Hepatocyte (in vitro differentiated cells): ENCODE data around the gene DNAH9. TPM values are rescaled to one million over a fixed set of nuclear protein-coding genes. Genes with fewer than 3 reads are reported as not detected.

Experiments
- DNase-seq: peaks from one replicate; pipeline ENCODE4 v3.0.0-alpha.2; 2016; ENCODE audit warnings: low spot score
- H2AFZ ChIP-seq: fragments of 200-600 bp; sonication (generic); 2 replicates; pipeline ENCODE4 v1.6.0; 2016; ENCODE audit warnings: antibody characterized with exemption, mild to moderate bottlenecking
- H3K27ac ChIP-seq: fragments of 200-600 bp; sonication (generic); 2 replicates; pipeline ENCODE4 v1.5.1; 2016; ENCODE audit warnings: mild to moderate bottlenecking
- H3K27me3 ChIP-seq: fragments of 200-600 bp; sonication (generic); 2 replicates; pipeline ENCODE4 v1.6.1; 2016
- H3K36me3 ChIP-seq: fragments of 200-600 bp; sonication (generic); replicated peaks from 2 replicates; pipeline ENCODE4 v1.5.1; 2016; ENCODE audit warnings: low read depth; ENCODE audit not compliant: insufficient read depth
- H3K4me1 ChIP-seq: fragments of 200-600 bp; sonication (generic); 2 replicates; pipeline ENCODE4 v1.5.1; 2016; ENCODE audit warnings: mild to moderate bottlenecking, moderate library complexity; ENCODE audit not compliant: insufficient read depth
- H3K4me2 ChIP-seq: fragments of 200-600 bp; sonication (generic); 2 replicates; pipeline ENCODE4 v1.6.0; 2016
- H3K4me3 ChIP-seq: fragments of 200-600 bp; sonication (generic); 2 replicates; pipeline ENCODE4 v1.5.1; 2016; ENCODE audit warnings: mild to moderate bottlenecking
- H3K79me2 ChIP-seq: fragments of 200-600 bp; sonication (generic); 2 replicates; pipeline ENCODE4 v1.6.0; 2017; ENCODE audit warnings: mild to moderate bottlenecking
- H3K9me2 ChIP-seq: fragments of 200-600 bp; sonication (generic); replicated peaks from 2 replicates; pipeline ENCODE4 v1.6.0; 2017; ENCODE audit warnings: mild to moderate bottlenecking; ENCODE audit not compliant: insufficient read depth
- H3K9me3 ChIP-seq: fragments of 200-600 bp; sonication (generic); 2 replicates; pipeline ENCODE4 v1.5.1; 2016; ENCODE audit warnings: low read depth, mild to moderate bottlenecking
- H4K20me1 ChIP-seq: fragments of 200-600 bp; sonication (generic); 2 replicates; pipeline ENCODE4 v1.6.0; 2016; ENCODE audit warnings: mild to moderate bottlenecking; ENCODE audit not compliant: insufficient read depth, poor library complexity, severe bottlenecking
- EZH2 ChIP-seq: fragments of 200-600 bp; sonication (generic); IDR thresholded peaks from 2 replicates; pipeline ENCODE4 v1.6.1; 2016; ENCODE audit warnings: antibody characterized with exemption, mild to moderate bottlenecking, borderline replicate concordance
- EZH2phosphoT487 ChIP-seq: fragments of 200-600 bp; sonication (generic); IDR thresholded peaks from one replicate; pipeline ENCODE4 v1.6.1; 2018; ENCODE audit warnings: antibody characterized with exemption, mild to moderate bottlenecking, low read depth, moderate library complexity; ENCODE audit not compliant: unreplicated experiment, severe bottlenecking
- WGBS: methylation state at CpG from one replicate; pipeline ENCODE4 v1.1.6; 2016; ENCODE audit warnings: low lambda C conversion rate; ENCODE audit errors: missing lambda C conversion rate; 5-methylcytosine and 5-hydroxymethylcytosine counted together
- polyA plus RNA-seq: library from polyadenylated mRNA; unstranded; fragments of >200 nt; fragmentation: Nextera tagmentation; extraction: Ambion mirVana; gene quantifications from 2 replicates; pipeline ENCODE4 v1.2.1, GENCODE V29; 2016
- total RNA-seq: library from RNA; depleted of rRNA; stranded (reverse); fragments of >200 nt; gene quantifications from 2 replicates; pipeline ENCODE4 v1.2.3, GENCODE V29; 2014
- TF ChIP-seq, protein P1 (sequence below): fragments of 200-600 bp; sonication (generic); IDR thresholded peaks from 2 replicates; pipeline ENCODE4 v1.5.1; 2016; ENCODE audit warnings: antibody characterized with exemption, mild to moderate bottlenecking; ENCODE audit not compliant: poor library complexity

DNAH9 gene
- total and polyA plus RNA-seq, 2 experiments from 2014 or later = 1.2 to 2.7 TPM

DNA sequence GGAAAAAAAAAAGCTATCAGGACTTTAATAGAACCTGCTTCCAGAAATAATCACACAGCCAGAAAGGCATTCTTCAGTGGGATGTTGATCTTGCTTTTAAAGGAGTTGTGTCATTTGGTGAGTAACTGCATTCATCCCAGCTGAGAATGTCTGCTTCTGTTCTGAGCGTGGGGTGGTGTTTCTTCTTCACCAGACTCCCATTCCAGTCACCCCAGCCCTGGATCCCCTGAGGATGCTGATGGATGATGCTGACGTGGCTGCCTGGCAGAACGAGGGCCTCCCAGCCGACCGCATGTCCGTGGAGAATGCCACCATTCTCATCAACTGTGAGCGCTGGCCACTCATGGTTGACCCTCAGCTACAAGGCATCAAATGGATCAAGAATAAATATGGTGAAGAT is 276.5 kb downstream of the DNAH9 start:
- Histone ChIP-seq H3K36me3 (no peaks in the 10 kb centered on the region), H3K4me2 (no peak overlapping the region), H3K9me2 (no peaks in the 10 kb centered on the region), H3K27me3 (no peaks in the 10 kb centered on the region), H4K20me1 (no peaks in the 10 kb centered on the region), H3K9me3 (no peaks in the 10 kb centered on the region), H3K27ac (no peak overlapping the region), H3K4me1 (no peaks in the 10 kb centered on the region), H3K79me2 (no peaks in the 10 kb centered on the region), H2AFZ (no peak overlapping the region), H3K4me3 (no peak overlapping the region)
- TF ChIP-seq EZH2 (no peak), EZH2phosphoT487 (no peak)
- TF ChIP-seq, protein P1, sequence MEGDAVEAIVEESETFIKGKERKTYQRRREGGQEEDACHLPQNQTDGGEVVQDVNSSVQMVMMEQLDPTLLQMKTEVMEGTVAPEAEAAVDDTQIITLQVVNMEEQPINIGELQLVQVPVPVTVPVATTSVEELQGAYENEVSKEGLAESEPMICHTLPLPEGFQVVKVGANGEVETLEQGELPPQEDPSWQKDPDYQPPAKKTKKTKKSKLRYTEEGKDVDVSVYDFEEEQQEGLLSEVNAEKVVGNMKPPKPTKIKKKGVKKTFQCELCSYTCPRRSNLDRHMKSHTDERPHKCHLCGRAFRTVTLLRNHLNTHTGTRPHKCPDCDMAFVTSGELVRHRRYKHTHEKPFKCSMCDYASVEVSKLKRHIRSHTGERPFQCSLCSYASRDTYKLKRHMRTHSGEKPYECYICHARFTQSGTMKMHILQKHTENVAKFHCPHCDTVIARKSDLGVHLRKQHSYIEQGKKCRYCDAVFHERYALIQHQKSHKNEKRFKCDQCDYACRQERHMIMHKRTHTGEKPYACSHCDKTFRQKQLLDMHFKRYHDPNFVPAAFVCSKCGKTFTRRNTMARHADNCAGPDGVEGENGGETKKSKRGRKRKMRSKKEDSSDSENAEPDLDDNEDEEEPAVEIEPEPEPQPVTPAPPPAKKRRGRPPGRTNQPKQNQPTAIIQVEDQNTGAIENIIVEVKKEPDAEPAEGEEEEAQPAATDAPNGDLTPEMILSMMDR = no peak
- no peak for DNase-seq
- WGBS = 78% methylated on average over 7 of the region's 7 CpGs

DNA sequence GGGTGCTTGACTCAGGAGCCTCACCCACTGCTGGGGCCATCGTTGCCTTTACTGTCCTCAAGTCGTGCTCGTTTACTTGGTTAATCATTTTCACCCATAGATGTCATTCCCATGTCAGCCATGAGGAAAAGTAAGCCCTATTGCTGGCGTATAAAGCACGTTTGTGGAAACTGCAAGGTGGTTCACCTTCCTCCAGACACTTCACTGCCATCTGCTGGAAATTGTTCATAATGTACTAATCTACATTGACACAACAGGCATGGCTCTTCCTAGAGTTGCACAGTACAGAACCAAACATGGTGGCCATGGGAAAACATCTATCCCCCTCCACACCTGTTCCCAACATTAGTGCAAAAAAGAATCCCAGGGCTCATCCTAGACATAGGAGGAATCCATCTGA is 282.4 kb downstream of the DNAH9 start:
- no peaks in the 10 kb centered on the region for H3K9me3 ChIP-seq
- WGBS = 32% methylated on average over 5 of the region's 5 CpGs
- no peak overlapping the region for H3K4me3 ChIP-seq
- H3K4me2 ChIP-seq = no peak overlapping the region
- TF ChIP-seq EZH2phosphoT487 (no peak), EZH2 (no peak)
- TF ChIP-seq, protein P1 = peak; percentile 58
- H4K20me1 ChIP-seq = no peaks in the 10 kb centered on the region
- H3K79me2 ChIP-seq = no peaks in the 10 kb centered on the region
- no peaks in the 10 kb centered on the region for H3K9me2 ChIP-seq
- DNase-seq = peak; percentile 76
- H2AFZ ChIP-seq = no peak overlapping the region
- no peak overlapping the region for H3K27ac ChIP-seq
- no peaks in the 10 kb centered on the region for H3K4me1 ChIP-seq
- H3K27me3 ChIP-seq = no peaks in the 10 kb centered on the region
- H3K36me3 ChIP-seq = no peaks in the 10 kb centered on the region

DNA sequence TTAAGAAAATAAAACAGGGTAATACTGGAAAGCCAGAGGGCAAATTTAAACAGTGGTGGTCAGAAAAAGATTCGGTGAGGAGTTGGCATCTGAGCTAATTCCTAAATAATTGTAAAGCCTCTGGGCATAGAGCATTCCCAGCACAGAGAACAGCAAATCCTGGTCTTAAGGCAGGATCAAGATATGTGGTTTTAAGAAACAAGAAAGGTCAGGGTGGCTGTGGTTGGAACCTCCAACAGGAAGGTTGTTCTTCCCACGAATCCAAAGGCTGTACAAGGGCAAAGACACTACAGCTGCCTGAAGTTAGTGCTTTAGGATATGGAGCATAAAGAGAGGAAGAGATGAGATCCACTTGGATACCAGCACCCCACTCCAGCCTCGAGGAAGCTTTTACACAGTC is 284.4 kb downstream of the DNAH9 start:
- Histone ChIP-seq H3K27ac (peak overlapping the region; percentile 59), H3K4me1 (no peaks in the 10 kb centered on the region), H3K27me3 (no peaks in the 10 kb centered on the region), H3K4me3 (no peak overlapping the region), H4K20me1 (no peaks in the 10 kb centered on the region), H3K36me3 (no peaks in the 10 kb centered on the region), H3K9me3 (no peaks in the 10 kb centered on the region), H3K79me2 (no peaks in the 10 kb centered on the region), H3K9me2 (no peaks in the 10 kb centered on the region), H2AFZ (no peak overlapping the region), H3K4me2 (no peak overlapping the region)
- TF ChIP-seq, protein P1 = no peak
- TF ChIP-seq EZH2 (no peak), EZH2phosphoT487 (no peak)
- no peak for DNase-seq
- 39% methylated on average over 3 of the region's 3 CpGs for WGBS

DNA sequence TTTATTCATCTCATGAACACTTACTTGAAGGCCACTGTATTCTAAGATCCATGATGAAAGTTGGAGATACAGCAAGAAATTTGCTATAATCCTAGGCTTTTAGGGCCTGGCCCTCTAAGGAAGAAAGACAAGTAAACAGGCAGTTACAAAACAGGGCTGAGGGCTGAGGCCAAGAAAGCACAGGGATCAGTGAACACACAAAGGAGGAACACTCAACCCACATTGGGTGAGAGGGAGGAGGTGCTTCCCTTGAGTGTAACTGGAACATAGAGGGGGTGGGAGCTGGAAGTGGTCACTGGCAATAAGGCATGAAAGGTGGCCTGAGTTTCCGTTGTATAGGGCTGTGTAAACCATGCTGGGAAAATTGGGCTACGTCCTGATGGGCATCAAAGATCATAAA is 286.8 kb downstream of the DNAH9 start:
- Histone ChIP-seq H3K27me3 (no peaks in the 10 kb centered on the region), H3K79me2 (no peaks in the 10 kb centered on the region), H3K9me3 (no peaks in the 10 kb centered on the region), H3K4me2 (no peak overlapping the region), H2AFZ (no peak overlapping the region), H3K27ac (peak overlapping the region; percentile 47), H3K36me3 (no peaks in the 10 kb centered on the region), H3K9me2 (no peaks in the 10 kb centered on the region), H3K4me3 (no peak overlapping the region), H4K20me1 (no peaks in the 10 kb centered on the region), H3K4me1 (no peaks in the 10 kb centered on the region)
- DNase-seq = no peak
- WGBS = 80% methylated on average over 2 of the region's 2 CpGs
- TF ChIP-seq, protein P1 = no peak
- no peak for TF ChIP-seq EZH2
- TF ChIP-seq EZH2phosphoT487 = no peak
